Peyer's patch (tissue), 4 donors: Measurements from ENCODE around the gene MYO9B.

Experiments
- CTCF ChIP-seq, 6 experiments: fragments of 450-650 bp in 4 of 6; fragments of 200-600 bp in 2 of 6; sonication (generic) in 1 of 6; IDR thresholded peaks; one replicate each; pipeline ENCODE4 v1.5.1; 2017 to 2019; ENCODE audit warnings: antibody characterized with exemption in 6 of 6, mild to moderate bottlenecking in 3 of 6, moderate library complexity in 1 of 6
- POLR2A ChIP-seq, 2 donors: fragments of 450-650 bp; IDR thresholded peaks; one replicate each; pipeline ENCODE4 v1.5.1; 2017; ENCODE audit warnings: antibody characterized with exemption in 2 of 2, mild to moderate bottlenecking in 2 of 2, moderate library complexity in 2 of 2

GRCh38 chr19:17026706-17027534, 48.7 kb upstream of the MYO9B start, which contains the start of gene CPAMD8:
- TF ChIP-seq CTCF (IDR thresholded peaks at IDR 0.05) (no peak), POLR2A (IDR thresholded peaks at IDR 0.05) (no peak)
